Neural progenitor cell (in vitro differentiated cells): ENCODE data around the gene NUAK2.

Experiments used
- EZH2 ChIP-seq: fragments of 200-600 bp; sonication (generic); IDR thresholded peaks from 2 replicates; pipeline ENCODE4 v1.6.1; 2017; ENCODE audit warnings: antibody characterized with exemption, mild to moderate bottlenecking, moderate library complexity
- EZH2phosphoT487 ChIP-seq: fragments of 200-600 bp; sonication (generic); IDR thresholded peaks from 2 replicates; pipeline ENCODE4 v1.6.1; 2017; ENCODE audit warnings: antibody characterized with exemption
- TF ChIP-seq, protein P1 (sequence below): fragments of 200-600 bp; sonication (generic); IDR thresholded peaks from 2 replicates; pipeline ENCODE4 v1.5.1; 2017; ENCODE audit warnings: antibody characterized with exemption, mild to moderate bottlenecking

DNA sequence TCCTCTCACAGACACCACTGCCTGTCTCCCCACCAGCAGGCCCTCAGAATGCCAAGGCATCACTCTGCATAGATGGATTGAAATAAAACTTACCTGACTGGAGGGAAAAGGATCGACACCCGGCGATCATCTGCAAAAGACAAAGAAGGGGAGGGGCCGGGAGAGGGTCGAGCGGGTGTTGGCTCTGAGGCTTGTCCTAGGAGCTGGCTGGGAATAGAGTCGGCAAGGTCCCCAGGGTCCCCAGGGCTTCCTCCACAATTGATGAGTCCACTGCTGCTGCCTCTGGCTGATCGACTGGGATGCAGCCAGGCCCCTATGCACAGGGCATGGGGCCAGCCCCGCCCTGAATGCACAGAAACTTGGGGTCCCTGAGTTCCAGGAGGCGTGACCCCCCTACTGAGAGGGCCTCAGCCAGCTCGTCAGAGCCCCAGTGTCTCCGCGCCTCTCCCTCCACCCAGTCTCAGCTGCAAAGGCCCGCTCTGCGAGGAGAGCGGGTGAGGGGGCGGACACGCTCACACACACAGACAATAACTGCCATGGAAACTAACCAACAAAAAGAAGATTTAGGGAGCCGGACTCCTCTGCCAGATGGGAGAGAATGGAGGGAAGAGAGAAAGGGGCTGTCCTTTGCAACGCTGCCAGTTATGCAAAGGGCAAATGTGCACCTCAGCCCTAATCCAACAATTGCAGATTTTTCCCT lies 35.0 kb upstream of the NUAK2 start, which contains the start of gene KLHDC8A:
- TF ChIP-seq, protein P1, sequence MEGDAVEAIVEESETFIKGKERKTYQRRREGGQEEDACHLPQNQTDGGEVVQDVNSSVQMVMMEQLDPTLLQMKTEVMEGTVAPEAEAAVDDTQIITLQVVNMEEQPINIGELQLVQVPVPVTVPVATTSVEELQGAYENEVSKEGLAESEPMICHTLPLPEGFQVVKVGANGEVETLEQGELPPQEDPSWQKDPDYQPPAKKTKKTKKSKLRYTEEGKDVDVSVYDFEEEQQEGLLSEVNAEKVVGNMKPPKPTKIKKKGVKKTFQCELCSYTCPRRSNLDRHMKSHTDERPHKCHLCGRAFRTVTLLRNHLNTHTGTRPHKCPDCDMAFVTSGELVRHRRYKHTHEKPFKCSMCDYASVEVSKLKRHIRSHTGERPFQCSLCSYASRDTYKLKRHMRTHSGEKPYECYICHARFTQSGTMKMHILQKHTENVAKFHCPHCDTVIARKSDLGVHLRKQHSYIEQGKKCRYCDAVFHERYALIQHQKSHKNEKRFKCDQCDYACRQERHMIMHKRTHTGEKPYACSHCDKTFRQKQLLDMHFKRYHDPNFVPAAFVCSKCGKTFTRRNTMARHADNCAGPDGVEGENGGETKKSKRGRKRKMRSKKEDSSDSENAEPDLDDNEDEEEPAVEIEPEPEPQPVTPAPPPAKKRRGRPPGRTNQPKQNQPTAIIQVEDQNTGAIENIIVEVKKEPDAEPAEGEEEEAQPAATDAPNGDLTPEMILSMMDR, result no peak
- TF ChIP-seq EZH2phosphoT487 (no peak), EZH2 (no peak)
